GM21515 (cell line): ENCODE results near the gene CCNG1.
A peak's percentile ranks its signal among the peaks of the same experiment; 100 is the strongest.
"Not testable (repeated sequence)": the region's sequence is repeated elsewhere in the genome, so short reads cannot be mapped to it uniquely, and the experiment has no call there.

Experiments
- ATAC-seq: cut with Tn5 transposase; IDR thresholded peaks from one replicate; pipeline ENCODE4 v1.9.1; 2021; ENCODE audit not compliant: unreplicated experiment

Gene CCNG1

DNA sequence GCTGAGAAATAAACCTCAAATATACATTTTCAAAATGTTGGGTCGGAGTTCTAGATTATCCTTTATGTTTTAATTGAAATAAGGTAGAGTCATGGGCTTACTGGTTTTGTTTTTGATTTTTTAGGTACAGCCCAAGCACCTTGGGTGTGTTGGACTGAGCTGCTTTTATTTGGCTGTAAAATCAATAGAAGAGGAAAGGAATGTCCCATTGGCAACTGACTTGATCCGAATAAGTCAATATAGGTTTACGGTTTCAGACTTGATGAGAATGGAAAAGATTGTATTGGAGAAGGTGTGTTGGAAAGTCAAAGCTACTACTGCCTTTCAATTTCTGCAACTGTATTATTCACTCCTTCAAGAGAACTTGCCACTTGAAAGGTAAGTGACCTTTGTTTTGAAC lies 3.6 kb downstream of the CCNG1 start:
- no peak for ATAC-seq

DNA sequence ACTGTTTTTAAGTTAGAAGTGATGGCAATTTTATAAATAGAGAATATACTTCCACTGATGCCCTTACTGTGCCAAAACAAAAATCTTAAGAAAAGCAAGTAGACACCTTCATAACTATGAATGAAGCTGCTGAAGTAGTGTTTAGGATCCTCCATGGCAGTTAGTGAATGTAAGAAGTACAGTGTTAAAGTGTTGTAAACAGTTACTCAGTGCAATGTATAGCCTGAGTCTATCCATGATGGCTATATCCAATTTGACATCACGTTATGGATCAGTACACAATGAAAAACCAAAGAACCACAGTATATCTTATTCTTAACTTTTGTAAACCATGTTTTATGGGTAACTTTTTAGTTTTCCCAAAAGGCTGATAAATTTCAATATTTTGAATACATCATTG lies 7.1 kb downstream of the CCNG1 start:
- no peak for ATAC-seq

DNA sequence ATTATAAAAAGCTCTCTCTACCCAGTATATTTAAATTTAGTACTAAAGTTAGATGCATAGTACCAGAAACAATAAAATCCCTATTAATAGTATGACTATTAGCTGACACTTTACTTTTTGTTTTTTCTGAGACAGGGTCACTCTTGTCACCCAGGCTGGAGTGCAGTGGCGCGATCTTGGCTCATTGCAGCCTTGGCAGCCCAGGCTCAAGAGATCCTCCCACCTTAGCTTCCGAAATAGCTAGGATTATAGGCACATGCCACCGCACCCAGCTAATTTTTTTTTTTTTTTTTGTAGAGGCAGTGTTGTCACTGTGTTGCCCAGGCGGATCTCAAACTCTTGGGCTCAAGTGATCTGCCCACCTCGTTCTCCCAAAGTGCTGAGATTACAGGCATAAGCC lies 8.0 kb downstream of the CCNG1 start:
- ATAC-seq: no peak

DNA sequence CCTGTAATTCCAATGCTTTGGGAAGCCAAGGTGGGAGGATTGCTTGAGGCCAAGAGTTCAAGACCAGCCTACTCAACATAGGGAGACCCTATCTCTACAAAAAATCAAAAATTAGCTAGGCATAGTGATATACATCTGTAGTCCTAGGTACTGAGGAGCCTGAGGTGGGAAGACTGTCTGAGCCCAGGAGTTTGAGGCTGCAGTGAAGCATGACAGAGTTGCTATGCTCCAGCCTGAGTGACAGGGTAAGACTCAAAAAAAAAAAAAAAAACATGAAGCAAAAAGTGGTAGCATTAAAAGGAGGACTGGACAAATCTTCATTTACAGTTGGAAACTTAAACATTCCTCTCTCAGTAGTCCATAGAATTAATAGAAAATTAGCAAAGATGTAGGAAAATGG lies 9.8 kb downstream of the CCNG1 start:
- ATAC-seq: no peak

DNA sequence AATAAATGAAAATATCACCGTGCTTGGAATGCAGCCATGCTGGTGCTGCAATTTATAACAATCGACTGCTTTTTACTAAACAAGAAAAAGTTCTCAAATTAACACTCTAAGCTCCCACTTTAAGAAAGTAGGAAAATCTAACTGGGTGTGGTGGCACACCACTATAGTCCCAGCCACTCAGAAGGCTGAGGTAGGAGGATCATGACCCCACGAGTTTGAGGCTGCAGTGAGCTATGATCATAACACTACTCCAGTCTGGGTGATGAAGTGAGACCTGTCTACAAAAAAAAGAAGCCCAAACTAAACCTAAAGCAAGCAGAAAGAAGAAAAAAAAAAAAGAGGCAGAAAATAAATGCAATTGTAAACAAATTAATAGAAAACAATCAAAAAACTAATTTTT lies 10.5 kb downstream of the CCNG1 start:
- ATAC-seq: no peak

DNA sequence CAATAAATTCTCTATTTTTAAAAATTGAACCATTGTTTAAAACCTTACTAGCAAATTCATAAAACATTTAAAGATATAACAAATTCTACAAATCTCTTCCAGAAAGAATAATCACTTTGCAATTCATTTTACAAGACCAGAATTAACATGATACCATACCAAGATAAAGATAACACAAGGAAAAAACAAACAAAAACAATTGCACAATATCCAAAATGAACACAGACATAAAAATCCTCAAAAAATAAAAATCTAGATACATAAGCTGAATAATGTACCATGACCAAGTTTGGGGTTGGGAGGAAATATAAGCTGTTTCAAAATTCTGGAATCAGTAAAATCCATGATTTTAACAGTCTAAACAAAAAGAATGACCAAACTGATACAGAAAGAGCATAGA lies 11.1 kb downstream of the CCNG1 start:
- no peak for ATAC-seq

DNA sequence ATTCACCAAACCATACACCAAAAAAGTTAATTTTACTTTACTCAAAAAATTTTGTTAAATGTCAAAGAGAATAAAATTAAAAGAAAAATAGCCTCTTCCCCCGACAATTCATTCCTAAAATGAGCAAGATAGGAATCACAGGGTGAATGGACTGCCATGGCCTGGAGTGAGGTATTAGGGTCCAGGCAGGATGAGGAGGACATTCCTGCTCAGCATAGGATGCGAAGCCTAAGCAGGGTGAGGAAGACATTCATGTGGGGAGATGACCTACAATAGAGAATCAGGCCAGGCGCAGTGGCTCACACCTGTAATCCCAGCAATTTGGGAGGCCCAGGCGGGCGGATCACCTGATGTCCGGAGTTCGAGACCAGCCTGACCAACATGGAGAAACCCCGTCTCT lies 14.1 kb downstream of the CCNG1 start:
- no peak for ATAC-seq

DNA sequence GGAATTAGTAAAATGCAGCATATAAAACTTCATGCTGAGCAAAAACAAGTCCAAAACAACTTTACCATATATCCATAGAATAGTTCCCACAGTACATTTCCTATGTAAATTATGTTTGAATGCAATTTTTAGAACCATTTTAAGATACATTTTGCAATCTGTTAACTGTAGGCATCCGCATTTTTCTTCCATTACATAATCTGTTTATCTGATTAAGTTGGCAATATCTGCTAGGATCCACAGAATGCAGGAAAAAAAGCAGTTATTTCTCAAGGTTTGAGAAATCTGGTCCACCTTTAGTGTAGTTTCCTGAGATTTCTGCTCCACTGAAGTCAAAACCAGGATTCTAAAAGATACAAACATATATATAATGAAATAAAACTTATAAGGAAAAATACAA lies 16.3 kb downstream of the CCNG1 start:
- ATAC-seq: no peak

DNA sequence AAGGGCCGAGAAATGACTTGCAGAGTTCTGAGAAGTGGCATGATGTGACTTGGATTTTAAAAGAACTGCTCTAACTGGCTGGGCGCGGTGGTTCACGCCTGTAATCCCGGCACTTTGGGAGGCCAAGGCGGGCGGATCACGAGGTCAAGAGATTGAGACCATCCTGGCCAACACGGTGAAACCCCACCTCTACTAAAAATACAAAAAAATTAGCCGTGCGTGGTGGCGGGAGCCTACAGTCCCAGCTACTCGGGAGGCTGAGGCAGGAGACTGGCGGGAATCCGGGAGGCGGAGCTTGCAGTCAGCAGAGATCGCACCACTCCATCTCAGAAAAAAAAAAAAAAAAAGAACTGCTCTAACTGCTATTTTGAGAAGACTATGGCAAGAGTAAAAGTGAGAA lies 18.0 kb downstream of the CCNG1 start:
- ATAC-seq: not testable (repeated sequence)

DNA sequence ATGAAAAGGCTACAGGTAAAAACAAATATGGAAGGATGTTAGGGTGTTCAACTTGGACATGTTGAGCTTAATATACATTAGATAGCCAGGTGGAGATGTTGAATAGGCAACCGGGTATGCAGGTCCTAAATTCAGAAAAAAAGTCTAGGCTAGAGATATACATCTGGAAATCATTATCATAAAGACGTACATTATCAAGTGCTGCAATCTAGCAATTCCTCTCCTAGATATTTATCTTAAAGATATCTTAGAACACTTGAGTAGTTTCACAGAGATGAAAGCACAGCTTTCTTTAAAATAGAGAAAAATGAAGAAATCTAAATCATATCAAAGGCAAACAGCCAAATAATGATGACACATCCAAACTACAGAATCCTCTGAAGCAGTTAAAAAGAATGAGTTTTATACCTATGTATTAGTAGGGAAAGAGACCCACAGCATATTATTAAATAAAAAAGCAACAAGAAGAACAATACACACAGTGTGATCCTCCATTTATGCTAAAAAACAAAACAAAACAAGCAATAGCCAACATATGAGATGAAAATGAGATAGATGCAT lies 18.7 kb downstream of the CCNG1 start:
- ATAC-seq: no peak

DNA sequence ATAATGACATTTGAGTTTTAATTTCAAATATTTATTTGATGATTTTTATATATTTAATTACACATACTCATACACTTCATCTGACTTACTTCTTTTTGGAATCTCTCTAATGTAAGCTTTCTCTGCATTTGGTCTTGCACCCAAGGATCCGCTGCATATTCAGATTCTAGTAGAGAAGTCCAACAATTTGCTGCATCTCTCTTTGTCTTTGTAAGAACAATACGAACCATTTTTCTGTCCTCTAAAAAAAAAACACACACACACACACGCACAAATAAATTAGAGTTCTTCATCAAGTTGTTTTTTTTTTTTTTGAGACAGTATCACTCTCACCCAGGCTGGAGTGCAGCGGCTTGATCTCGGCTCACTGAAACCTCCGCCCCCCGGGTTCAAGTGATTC lies 19.4 kb downstream of the CCNG1 start:
- ATAC-seq: no peak

DNA sequence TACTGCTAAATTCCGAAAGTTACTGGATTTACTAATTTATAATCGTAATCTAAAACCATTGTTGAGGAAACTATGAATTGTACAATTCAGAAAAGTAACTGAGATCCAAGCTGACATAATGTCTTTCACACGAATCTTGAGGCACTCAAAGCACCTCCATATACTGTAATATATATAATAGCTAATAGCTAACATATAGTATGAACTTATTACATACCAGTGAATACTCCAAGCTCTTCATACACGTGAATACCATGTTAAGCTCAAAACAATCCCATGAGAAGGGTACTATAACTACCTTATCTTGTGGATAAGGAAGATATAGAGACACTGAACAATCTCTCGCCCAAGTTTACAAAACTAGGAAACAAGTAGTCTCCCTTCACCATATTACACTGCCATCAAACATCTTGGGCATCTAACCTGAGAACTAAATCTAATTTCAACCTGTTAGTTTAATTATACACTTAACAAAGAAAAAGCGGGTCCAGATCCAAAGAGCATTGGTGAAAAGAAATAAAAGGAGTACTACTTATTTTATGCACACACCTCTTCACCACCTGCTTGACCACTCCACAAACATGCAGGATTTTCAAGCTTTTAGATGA lies 21.5 kb downstream of the CCNG1 start:
- ATAC-seq: no peak

DNA sequence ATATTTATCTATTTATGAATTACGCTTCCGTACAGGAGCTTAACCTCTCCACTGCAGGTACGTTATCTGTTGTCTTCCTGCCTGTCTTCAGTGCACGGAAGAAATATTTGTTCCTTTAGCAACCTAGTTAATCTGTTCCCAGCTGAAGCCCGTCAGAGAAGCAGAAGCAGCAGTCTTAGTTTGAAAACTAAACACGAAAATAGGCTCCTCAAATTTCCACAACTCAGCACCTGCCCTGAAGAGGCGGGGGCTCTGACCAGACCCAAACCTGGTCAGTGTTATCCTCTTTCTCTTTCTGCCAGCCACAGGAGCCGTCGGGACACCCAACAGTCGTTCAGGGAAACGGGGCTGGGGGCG lies 22.0 kb downstream of the CCNG1 start:
- ATAC-seq: peak; percentile 7

DNA sequence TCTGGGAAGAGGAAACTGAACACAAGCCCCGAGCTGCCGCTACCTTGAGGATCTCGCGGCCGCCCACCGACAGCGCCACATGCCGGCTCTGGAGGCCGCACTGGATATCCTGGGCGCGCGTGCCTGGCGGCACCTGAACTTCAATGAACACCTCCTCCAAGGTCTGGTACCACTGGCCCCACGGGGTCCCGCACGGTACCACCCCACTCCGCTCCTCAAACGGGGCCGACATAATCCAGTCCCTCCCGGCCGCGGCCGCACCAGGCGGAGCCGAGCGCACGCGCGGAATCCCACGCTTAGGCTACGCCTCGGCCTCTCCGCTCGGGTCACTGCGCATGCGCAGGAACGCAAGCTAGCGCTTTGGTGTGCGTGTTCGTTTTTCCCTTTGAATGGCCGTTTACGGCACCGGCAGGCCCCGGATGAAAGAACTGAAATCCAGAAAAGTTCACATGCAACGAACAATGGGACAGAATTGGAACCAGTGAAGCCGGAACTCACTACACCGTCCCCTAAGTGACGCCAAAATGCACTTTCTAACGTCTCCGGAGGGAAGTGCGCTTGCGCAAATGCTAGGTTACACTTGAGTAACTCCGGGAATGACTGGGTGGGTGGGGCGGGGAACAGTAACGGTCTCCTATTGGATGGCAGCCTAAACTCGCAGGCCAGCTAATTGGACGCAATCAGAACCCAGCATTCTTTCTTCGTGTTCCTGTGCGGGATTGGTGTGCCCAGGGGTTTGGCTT lies 22.6 kb downstream of the CCNG1 start, which contains the start of gene NUDCD2:
Gene NUDCD2 (minus strand): TSS at position 284 of the 743 bp plus-strand sequence. CDS start 52 bp downstream, at position 232.
- ATAC-seq: peak; percentile 75

DNA sequence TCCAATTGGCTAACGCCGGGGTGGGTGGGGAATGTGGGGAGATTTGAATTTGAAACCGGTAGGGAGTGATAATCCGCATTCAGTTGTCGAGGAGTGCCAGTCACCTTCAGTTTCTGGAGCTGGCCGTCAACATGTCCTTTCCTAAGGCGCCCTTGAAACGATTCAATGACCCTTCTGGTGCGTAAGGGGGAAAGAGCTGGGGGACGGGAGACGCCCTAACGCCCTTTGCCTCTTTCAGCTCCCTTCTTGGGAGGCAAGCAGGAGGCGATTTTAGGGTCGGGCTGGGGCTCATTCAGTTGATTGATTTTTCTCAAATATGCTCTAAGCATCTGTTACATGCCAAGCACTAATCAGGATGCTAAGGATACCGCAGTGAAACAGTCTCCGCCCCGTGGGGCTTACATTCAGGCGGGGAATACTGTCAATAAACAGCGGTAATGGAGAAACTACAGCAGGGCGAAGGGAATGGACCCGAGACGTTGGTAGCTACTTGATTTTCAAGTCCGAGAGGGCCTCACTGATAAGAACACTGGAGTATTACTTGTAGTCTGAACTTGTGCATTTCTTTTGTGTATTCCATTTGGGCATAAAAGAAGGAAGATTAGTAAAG lies 23.3 kb downstream of the CCNG1 start, which contains the start of gene HMMR:
Gene HMMR (plus strand): TSS at position 71 of the 610 bp plus-strand sequence. CDS start 61 bp downstream, at position 132.
- ATAC-seq: peak; percentile 0

DNA sequence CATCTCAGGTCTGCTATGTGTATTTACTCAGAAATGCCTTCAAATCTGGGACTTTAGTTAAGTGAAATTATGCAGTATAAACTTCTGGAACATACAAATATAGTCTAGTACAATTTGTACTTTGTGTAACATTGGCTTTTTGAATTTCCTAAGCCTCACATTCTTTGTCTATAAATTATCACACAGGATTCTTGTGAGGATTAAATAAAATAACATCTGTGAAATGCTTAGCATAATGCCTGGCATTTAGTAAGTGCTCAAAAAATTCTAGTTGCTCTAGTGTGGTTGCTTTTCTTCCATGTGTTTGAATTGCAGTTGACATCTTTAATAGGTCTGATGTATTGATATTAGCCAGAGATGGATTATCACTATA lies 25.7 kb downstream of the CCNG1 start:
- no peak for ATAC-seq

DNA sequence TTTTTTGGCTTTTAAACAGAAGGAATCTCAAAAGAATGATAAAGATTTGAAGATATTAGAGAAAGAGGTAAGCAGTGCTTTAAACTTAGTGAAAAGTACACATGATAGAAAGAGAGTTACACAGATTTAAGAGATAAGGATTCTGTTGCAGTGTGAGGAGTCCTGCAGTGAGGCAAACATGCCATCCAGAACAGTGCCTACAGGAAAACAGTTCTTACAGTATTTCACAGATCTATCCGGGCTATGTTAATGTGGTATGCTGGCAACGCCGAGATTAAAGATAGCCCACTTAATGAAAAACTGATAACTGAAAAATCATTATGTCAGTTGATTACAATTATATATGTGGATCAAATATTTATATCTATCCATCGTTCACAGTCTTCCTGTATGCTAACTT lies 30.3 kb downstream of the CCNG1 start:
- no peak for ATAC-seq

DNA sequence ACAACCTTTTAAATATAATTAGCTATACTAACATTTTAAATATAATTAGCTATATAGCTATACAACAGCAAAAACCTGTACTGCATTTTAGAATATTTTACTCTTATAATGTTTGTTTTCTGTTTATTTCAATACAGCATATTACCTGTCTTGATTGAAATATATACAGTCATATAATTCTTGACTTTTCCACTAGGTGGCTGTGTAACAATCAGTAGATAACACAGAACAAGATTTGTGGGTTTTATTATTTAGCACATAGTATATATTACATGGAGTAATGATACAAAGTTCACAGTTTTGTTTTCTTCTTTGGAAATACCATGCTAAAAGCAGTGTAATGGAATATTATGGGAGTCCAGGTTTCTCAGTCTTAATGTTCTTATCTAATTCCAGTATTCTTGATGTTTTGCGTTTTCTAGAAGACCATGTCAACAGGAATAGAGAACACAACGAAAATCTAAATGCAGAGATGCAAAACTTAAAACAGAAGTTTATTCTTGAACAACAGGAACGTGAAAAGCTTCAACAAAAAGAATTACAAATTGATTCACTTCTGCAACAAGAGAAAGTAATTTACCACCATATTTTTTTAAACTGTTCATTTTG lies 36.3 kb downstream of the CCNG1 start:
- ATAC-seq: peak; percentile 84

DNA sequence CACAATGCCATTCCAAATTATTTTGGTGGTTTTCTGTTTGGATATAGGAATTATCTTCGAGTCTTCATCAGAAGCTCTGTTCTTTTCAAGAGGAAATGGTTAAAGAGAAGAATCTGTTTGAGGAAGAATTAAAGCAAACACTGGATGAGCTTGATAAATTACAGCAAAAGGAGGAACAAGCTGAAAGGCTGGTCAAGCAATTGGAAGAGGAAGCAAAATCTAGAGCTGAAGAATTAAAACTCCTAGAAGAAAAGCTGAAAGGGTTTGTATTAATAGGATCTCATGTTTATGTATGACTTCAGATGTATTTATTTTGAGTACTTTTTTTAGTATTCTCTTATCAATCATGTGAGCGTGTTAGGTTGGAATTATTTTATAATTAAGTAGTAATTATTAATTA lies 38.0 kb downstream of the CCNG1 start:
- ATAC-seq: no peak

DNA sequence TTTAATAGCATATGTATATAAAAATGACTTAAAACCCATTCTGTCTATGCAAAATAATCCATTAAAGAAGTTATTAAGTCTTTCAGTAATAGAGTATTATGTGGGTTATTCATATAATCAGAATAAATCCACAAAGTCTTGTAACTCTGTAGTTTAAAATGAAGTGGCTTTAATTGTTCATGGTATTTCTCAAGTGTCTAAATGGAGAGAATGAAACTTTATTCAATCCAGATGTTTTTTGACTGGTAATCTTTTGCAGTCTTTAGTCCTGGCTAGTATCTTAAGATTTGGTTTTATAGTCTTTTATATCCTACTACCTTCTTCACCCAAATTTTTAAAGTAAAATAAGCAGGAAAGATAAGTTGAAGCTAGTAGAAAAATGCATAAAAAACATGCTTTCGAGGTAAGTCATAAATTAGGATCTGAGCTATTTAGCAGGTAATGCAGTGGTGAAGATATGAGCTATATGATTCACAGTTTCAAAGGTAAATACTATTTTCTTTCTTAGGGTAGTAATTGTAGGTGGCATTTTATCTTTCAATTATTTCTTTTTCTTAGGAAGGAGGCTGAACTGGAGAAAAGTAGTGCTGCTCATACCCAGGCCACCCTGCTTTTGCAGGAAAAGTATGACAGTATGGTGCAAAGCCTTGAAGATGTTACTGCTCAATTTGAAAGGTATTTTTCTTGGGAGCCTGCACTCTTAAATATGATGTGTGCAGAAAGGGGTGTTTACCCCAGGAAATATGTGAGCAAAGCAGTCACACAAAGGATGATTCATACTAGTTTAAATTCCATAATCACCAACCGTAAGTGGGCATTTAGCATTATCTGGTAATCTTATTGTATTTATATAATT lies 41.0 kb downstream of the CCNG1 start:
- ATAC-seq: no peak

DNA sequence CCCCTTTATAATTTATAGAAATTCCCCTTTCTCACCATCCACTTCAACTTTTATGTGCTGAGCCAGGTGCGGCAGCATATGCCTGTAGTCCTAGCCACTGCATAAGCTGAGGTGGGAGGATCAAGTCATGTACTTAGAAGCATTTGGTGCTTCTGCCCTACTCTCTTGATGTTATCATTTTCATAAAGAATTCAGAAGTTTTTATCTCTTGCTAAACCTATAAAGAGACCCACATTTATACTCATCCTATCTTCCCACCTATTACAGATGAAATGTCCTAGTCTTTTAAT lies 41.5 kb downstream of the CCNG1 start:
- no peak for ATAC-seq
